HepG2 (cell line): ENCODE data around the gene AKAP12. TPM values are rescaled to one million over a fixed set of nuclear protein-coding genes. Genes with fewer than 3 reads are reported as not detected.
A peak's percentile ranks its signal among the peaks of the same experiment; 100 is the strongest.

ENCODE experiments used
- ARID3A ChIP-seq: IDR thresholded peaks from 2 replicates; pipeline ENCODE4 v1.6.1; 2012; ENCODE audit warnings: low read depth, low read length, improper control_type of control experiment
- ATM ChIP-seq: fragments of 450-650 bp; IDR thresholded peaks from 2 replicates; pipeline ENCODE4 v1.7.1; 2017; ENCODE audit warnings: mild to moderate bottlenecking, borderline replicate concordance
- GLMP ChIP-seq: sonication (generic); formaldehyde crosslinking; IDR thresholded peaks from 2 replicates; pipeline ENCODE4 v1.9.0; 2021; ENCODE audit warnings: missing genetic modification reagents, mild to moderate bottlenecking, borderline replicate concordance
- HHEX ChIP-seq: IDR thresholded peaks from 2 replicates; pipeline ENCODE4 v1.6.1; 2016; ENCODE audit warnings: control low read depth
- ISX ChIP-seq: sonication (generic); formaldehyde crosslinking; conservative IDR thresholded peaks from 2 replicates; pipeline ENCODE4 v1.5.0; 2020; ENCODE audit warnings: missing genetic modification reagents
- MYNN ChIP-seq: sonication (generic); formaldehyde crosslinking; IDR thresholded peaks from 2 replicates; pipeline ENCODE4 v1.4.0; 2020; ENCODE audit warnings: mild to moderate bottlenecking, low read depth, missing genetic modification reagents
- ONECUT2 ChIP-seq: sonication (generic); formaldehyde crosslinking; IDR thresholded peaks from 2 replicates; pipeline ENCODE4 v1.4.0; 2020; ENCODE audit warnings: missing genetic modification reagents
- STAG1 ChIP-seq: sonication (generic); formaldehyde crosslinking; IDR thresholded peaks from 2 replicates; pipeline ENCODE4 v1.4.0; 2020; ENCODE audit warnings: missing genetic modification reagents
- TBX2 ChIP-seq: sonication (generic); formaldehyde crosslinking; IDR thresholded peaks from 2 replicates; pipeline ENCODE4 v1.5.0; 2020; ENCODE audit warnings: missing genetic modification reagents, mild to moderate bottlenecking, borderline replicate concordance
- THAP9 ChIP-seq: sonication (generic); formaldehyde crosslinking; IDR thresholded peaks from 2 replicates; pipeline ENCODE4; 2020; ENCODE audit warnings: missing genetic modification reagents, mild to moderate bottlenecking, borderline replicate concordance
- ZBTB39 ChIP-seq: sonication (generic); formaldehyde crosslinking; IDR thresholded peaks from 2 replicates; pipeline ENCODE4 v1.5.0; 2020; ENCODE audit warnings: missing genetic modification reagents
- ZBTB43 ChIP-seq: sonication (generic); formaldehyde crosslinking; conservative IDR thresholded peaks from 2 replicates; pipeline ENCODE4 v1.4.0; 2020; ENCODE audit warnings: missing genetic modification reagents
- ZFP37 ChIP-seq: sonication (generic); formaldehyde crosslinking; IDR thresholded peaks from 2 replicates; pipeline ENCODE4 v1.4.0; 2020; ENCODE audit warnings: missing genetic modification reagents, borderline replicate concordance
- ZNF230 ChIP-seq: sonication (generic); formaldehyde crosslinking; IDR thresholded peaks from 2 replicates; pipeline ENCODE4 v1.4.0; 2020; ENCODE audit warnings: mild to moderate bottlenecking, missing genetic modification reagents
- ZNF331 ChIP-seq: sonication (generic); formaldehyde crosslinking; IDR thresholded peaks from 2 replicates; pipeline ENCODE4 v1.4.0; 2020; ENCODE audit warnings: missing genetic modification reagents
- ZNF7 ChIP-seq: IDR thresholded peaks from 2 replicates; pipeline ENCODE4 v1.6.1; 2016; ENCODE audit warnings: missing biosample characterization, missing genetic modification reagents
- ZNF747 ChIP-seq: sonication (generic); formaldehyde crosslinking; IDR thresholded peaks from 2 replicates; pipeline ENCODE4 v1.8.1; 2023; ENCODE audit warnings: missing genetic modification reagents, mild to moderate bottlenecking, borderline replicate concordance
- polyA plus RNA-seq, 8 experiments: library from polyadenylated mRNA; depleted of rRNA in 3 of 8; stranded (reverse) in 7 of 8; unstranded in 1 of 8; fragments of >200 nt; fragmentation: Illumina TruSeq in 4 of 8; extraction: Trizol in 4 of 8; gene quantifications; 2 replicates each; pipeline versions ENCODE4 v1.2.1 to v1.2.3, GENCODE V29; 2011 to 2016; ENCODE audit warnings: low read depth in 4 of 8, missing spikeins in 1 of 8, mixed read lengths in 1 of 8; ENCODE audit not compliant: insufficient read depth in 1 of 8
- total RNA-seq, 5 experiments: library from RNA; depleted of rRNA; stranded (reverse); fragments of >200 nt; fragmentation: Illumina TruSeq; extraction: Trizol; gene quantifications; 2 replicates each; pipeline ENCODE4 v1.2.3, GENCODE V29; 2016; ENCODE audit warnings: low read depth in 1 of 5
- TF ChIP-seq, protein P1 (sequence below): sonication (generic); formaldehyde crosslinking; IDR thresholded peaks from 2 replicates; pipeline ENCODE4 v1.4.0; 2020; ENCODE audit warnings: missing genetic modification reagents

AKAP12 gene
- total and polyA plus RNA-seq, 2 of the 13 experiments (the other 11 are each of a cell fraction or from before 2014, with no cell fraction given), result 10.6 to 19.0 TPM

GRCh38 chr6:151323791-151324487 is 84.2 kb downstream of the AKAP12 start (continued):
- TF ChIP-seq ZNF7 (CRISPR knock-in tag) (no peak), THAP9 (CRISPR knock-in tag) (no peak; the same call in 1 of the 2 replicates), ZNF331 (CRISPR knock-in tag) (peak; percentile 76), STAG1 (CRISPR knock-in tag) (peak; percentile 99), ISX (no peak), ZNF230 (CRISPR knock-in tag) (0 out of 2 replicates have a peak, but pooled peaks have one; percentile 73), ZNF747 (CRISPR knock-in tag) (peak; percentile 18; the same call in 1 of the 2 replicates), HHEX (no peak), MYNN (CRISPR knock-in tag) (no peak), ONECUT2 (CRISPR knock-in tag) (no peak), GLMP (no peak), ARID3A (peak; percentile 21; the same call in 1 of the 2 replicates), ZFP37 (CRISPR knock-in tag) (peak; percentile 40; the same call in 1 of the 2 replicates), ATM (no peak), ZBTB39 (CRISPR knock-in tag) (no peak), TBX2 (CRISPR knock-in tag) (peak; percentile 60; the same call in 1 of the 2 replicates), ZBTB43 (CRISPR knock-in tag) (no peak)
- TF ChIP-seq, protein P1, sequence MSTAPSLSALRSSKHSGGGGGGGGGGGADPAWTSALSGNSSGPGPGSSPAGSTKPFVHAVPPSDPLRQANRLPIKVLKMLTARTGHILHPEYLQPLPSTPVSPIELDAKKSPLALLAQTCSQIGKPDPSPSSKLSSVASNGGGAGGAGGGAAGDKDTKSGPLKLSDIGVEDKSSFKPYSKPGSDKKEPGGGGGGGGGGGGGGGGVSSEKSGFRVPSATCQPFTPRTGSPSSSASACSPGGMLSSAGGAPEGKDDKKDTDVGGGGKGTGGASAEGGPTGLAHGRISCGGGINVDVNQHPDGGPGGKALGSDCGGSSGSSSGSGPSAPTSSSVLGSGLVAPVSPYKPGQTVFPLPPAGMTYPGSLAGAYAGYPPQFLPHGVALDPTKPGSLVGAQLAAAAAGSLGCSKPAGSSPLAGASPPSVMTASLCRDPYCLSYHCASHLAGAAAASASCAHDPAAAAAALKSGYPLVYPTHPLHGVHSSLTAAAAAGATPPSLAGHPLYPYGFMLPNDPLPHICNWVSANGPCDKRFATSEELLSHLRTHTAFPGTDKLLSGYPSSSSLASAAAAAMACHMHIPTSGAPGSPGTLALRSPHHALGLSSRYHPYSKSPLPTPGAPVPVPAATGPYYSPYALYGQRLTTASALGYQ (CRISPR knock-in tag), result no peak
